ENCODE measurements around the gene AUTS2.

AUTS2 gene

DNA sequence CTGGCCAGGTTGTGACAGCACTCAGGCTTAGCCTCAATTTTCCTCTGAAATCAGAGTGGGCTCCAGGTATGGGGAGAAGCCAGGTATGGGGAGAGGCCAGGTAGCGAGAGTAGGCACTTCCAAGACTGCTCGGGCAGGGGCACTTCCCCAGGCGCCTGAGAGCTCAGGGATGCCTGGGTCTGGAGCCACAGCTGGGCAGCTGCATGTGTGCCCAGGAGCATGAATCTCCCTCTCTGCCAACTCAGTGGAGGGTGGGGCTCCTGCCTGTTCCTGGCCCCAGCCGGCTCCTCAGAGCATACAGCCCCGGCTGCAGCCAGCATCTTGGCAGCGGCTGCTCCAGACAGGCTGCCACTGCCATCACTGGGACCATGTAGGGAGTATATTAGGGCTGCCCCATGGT lies 313.9 kb downstream of the AUTS2 start:
- no peak for DNase-seq

DNA sequence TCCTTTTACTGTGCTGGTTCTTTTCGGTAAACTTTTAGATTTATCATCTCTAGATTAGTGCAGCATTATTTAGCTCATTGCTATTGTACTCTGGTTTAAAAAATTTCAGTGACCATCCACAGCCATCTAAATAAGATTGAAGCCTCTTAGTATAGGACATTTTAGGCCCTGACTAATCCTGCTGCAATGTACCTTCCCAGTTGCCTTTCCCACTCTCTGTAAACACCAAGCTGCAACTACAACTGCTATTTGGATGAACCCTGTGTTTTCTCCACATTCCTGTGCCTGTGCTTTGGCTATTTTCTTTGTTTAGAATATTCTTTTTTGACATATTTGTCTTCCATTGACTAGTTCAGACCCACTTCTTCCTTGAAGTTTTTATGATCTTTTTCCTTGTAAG lies 314.6 kb downstream of the AUTS2 start:
- no peak for DNase-seq

DNA sequence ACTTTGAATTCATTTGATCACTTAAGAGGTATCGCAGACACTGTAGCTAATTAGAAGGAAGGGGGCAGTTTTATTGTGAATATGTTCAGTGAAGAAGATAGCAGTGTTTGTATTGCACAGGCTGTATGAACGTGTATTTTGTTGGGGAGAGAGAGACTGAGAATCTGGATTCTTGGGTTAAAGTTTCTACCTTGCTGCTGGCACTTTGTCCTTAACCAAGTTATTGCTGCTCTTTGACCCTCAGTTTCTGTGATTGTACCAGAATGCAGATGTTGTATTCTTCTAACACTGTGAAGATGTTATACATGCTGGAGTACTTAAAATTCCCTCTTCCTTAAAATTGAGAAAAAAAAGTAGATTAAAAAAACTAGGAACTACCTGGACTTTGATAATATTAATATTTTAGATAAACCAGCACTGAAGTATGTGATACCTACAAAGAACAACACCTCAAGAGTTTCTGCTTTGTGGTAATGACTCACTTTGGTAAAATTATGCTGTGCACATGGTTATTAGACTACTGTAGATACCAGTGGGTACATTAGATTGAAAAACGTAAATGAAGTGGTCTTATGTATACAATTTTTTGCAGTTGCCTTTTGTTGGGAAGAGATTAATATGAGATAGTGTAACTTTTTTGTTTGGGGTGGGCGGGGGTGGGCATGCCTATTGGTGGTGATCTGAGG lies 321.3 kb downstream of the AUTS2 start:
- no peak for DNase-seq

DNA sequence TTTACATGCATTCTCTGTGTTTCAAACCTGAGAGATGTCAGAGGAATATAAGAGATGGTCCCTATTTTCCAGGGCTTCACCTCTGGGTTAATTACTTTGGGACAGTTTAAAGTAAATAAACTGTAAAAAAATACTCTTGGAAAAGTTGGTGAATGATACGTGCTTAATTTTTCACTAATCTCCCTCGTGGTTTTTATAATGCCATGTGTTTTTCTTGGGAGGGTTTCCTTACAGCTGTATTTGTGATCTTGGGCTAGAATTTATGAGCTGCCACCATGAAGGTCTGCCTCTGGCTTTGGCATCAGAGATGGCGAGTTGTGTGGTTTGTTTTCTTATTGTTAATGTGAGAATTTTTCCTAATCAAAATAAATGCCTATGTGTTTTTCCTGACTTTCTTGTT lies 322.5 kb downstream of the AUTS2 start:
- DNase-seq, result no peak

DNA sequence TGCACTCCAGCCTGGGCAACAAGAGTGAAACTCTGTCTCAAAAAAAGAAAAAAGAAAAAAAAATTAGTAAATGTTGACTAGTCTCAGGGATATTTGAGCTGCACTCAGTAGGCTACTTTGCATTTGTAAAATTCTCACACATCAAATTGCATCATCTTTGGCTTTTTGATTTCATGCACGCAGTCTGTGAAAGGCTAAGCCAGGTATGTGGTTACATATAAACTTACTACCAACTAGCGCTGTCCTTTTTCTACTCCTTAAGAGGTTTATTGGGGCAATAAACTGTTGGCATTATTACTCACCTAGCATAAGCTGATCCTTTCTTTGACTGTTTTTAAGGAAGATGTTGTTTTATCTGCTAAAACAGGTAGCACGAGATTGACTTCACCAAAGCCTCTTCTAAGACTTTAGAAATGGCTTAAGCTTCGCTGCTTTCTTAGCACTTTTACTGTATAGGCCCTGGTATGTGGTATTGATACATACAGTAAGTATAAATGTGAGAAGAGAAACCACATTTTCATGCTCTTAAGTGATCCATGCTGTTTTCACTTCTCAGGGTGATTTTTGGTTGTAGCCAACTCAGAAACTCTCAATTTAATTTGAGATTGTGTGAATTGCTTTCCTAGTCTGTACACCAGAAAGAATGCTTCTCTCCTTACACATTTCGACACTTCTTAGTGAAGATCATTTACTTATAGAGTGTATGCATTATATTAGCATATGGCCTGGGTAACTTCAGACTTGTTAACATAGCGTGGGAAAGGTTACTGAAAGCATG lies 323.9 kb downstream of the AUTS2 start:
- no peak for DNase-seq

DNA sequence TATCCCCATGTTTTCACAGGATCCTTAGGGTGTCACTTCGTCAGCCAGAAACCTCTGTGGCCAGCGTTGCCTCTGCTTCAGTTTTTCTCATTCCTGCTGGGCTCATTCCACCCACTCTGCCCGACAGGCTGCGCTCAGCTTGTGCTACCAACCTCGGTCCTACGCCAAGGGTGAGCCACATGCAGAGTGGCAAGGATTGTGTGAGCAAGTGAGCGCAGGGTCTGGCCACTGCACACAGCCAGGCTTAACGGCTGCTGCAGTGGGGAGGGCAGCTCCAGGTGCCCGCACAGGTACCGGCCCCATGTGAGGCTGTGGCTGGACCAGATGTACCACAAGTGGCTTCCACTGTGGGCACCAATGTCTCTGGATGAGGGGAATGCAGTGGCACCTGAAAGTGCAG lies 329.2 kb downstream of the AUTS2 start:
- DNase-seq, result no peak

DNA sequence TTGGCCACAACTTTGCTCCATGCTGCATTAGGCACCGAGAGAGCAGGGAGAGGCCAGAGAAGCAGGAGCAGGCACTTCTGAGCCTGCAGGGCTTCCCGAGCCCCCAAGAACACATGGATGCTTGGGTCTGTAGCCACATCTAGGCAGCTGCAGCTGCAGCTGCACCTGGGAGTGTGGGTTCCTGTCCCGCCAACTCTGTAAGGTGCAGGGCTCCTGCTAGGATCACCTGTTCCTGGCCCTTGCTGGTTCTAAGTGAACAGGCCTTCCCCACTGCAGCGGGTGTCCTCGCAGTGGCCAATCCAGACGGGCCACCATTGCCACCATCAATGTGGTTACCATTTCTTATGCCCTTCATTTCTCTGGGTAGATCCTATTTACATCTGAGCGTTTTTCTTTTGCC lies 330.3 kb downstream of the AUTS2 start:
- DNase-seq, result no peak

DNA sequence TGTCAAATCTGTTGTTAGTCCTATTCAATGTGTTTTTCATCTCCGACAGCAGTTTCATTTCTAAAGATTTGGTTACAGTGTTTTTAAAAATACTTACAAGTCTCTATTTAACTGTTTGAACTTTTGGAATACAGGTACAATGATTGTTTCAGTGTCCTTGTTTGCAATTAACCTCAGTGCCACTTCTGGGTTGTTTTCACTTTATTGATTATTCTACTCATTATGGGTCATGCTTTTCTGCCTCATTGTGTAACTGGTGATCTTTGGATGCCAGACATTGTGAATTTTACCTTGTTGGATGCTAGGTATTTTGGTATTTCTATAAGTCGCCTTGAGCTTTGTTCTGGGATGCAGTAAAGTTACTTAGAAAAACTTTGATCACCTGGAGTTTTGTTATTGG lies 331.3 kb downstream of the AUTS2 start:
- DNase-seq, result no peak

DNA sequence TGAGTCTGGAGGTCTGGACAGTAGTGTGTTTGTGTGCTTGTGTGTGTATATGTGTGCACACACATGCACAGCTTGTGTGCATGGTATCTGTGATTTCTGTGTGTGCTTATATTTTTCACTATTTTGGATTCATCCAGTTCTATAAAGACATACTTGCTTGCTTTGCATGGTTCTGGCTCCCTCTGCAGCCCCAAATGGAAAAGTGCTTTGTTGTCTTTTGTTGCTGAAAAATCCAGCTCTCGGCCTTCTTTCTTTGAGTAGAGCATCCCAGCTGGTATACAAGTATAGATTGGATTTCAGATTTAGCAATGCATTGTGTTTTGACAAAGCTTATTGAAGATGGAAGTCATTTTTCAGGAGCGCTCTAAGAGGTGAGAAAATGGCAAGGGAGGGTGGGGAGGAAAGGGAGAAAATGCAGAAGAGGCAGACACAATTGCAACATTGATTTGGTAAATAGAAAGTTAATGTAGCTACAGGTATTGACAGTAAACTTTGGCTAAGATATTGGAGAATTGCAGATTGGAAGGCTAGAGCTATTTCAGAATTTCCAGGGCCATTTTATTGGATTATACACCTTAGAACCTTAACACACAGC lies 333.9 kb downstream of the AUTS2 start:
- no peak for DNase-seq

DNA sequence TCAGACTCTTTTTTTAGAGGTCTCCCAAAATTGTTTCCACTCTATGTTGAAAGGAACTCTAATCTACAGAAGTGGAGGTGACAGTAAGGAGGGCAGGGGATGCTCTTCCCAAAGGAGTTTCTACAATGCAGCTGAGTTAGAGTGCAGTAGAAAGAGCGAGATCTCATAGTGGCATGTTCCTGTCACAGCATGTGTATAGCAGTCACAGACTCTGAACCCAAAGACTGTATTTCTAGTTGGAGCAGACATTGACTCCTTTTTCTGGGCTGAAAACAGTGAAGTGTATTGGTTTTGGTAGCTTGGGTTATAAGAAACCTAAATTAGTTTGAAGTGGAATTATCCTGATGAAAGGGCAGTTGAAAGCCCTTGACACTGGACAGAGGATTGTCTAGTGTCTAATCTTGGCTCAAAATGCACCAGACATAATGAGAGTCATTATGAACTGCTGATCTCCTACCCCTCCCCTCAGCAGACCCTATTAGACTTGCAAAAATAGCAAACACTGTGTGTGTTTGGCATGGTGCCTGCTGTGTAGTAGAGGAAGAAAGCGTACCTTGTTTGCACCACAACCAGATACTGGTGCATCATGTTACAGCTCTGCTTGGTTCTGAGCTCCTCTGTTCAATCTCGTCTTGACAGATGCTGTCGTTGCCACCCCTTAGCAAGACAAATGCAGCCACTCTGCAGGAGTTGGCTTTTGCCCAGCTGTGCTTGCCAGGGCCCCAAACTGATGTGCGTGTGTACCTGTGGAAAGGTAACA lies 336.0 kb downstream of the AUTS2 start:
- DNase-seq, result no peak

DNA sequence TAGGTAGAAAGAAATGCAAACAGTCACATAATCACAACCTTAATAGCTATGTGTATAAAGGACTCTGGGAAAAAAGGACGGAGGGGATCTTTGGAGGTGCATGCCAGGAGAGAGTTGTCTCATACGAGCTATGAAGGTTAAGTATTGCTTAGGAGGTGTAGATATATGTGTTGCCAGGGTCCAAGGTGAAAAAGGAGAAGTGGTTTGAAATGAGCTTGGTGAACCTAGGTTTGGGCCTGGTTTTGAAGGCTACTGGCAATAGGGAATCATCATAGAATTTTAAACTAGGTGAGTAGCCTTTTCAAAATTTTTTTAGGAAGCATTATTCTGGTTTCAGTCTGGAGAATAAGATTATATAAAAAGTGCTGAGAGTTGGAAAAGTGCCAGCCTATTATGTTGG lies 336.8 kb downstream of the AUTS2 start:
- no peak for DNase-seq

DNA sequence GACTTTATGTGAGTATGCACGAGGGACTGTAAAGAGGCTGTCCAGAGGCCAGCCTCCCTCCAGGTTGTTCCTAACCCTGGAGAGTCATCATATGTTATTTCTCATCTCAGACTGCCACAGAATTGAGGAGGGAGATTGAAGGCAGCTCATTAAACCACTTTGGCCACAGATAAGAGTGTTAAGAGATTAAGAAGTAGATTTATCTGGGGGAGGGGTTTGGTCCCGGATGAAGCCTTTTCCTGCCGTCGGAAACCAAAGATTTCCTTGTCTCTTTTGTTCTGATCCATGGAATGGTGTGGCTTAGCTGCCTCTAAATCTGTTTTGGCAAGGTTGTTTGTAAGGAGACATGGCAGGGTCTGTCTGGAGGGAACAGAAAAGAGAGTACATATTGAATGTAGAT lies 338.8 kb downstream of the AUTS2 start:
- DNase-seq, result no peak

DNA sequence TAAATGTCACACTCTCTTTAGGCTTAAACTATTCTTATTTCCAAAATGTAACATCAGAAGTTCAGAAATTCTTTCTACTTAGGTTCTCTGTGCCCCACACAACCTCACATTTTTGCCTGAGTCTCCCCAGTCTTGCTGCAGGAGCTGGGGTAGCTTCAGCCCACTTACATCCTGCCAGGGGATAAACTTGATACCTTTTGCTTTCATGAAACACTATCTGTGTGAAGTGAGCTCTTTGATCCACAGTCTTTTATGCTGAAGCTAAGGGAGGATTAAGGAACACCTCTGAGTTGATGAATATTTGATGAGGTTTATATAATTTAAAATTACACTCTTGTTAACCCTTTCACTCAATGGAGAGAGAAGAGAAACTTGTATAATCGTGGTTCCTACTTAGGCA lies 341.0 kb downstream of the AUTS2 start:
- no peak for DNase-seq

DNA sequence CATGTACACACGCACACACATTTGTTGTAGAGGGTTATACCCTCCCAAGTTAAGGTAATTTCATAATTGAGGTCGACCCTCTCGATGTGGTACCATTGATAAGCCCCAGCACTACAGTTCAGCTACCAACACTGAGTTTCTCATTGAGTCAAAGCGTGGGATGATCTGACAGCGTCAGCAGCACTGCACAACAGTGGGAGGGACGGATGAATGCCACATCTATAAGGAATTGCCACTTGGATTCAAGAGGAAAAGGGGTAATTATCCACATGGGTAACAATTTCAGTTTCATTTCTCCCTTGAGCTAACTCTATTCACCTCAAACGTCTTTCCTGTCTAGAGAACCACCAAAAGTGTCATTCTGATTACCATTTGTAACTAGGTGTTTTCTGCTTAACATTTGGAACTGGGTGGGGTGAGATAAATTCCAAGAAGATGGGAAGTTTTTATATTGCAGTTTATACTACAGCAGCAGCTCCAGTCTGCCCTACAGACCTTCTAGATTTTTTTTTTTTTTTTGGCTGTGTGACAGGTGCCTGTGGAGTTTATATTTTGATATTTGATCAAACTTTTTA lies 342.9 kb downstream of the AUTS2 start:
- DNase-seq, result no peak

DNA sequence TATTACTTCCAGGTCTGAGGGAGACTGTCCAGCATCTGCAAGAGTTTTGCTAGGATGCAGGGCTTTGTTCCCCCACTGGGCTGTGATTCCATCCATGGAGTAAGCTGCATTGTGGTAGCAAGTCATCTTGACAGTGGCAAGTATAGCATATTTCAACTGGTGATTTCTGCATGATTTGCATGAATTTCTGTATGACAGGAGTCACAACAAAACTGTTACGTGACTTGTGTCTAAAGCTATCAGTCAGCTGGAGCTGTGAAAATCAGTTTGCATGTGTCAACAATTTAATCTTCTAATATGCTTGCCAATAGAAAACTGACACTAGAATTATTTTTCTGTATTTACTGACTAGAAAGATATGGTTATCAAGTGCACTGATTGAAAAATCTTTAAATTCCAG lies 344.3 kb downstream of the AUTS2 start:
- DNase-seq, result no peak

DNA sequence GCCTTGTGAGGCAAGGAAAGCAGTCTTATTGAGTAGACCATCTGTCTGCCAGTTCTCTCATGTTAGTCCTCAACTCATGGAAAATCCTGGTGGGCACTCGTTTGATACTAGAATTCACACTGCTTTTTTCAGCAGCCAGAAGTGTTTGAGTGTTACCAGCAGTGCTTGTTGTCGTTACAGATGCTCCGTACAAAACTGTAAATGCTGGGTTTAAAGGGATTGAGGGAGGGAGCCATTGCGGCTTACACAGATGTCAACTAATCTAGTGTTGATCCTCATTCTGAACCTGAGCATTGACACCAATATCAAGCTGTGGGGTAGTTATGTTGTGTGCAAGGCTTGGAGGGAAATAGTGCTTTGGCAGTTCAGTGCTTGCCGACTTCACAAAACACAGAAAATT lies 348.6 kb downstream of the AUTS2 start:
- DNase-seq, result no peak

DNA sequence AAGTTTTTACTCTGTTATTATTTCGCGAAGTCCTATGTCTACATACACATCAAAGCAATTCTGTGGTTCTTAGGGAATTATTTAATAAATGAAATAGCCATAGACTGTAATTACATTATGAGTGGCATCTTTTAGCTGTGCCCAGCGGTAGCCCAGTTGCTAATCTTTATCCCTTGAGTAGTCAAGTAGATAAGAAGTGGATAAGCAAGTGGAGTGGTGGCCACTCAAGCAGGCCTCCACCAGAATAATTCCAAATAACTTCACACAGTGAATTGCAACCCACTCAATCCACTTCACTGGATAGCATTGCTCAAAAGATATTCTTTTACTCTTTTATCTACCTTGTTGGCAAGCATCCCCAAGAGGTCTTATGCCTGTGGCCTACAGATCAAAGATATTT lies 349.7 kb downstream of the AUTS2 start:
- DNase-seq, result no peak

DNA sequence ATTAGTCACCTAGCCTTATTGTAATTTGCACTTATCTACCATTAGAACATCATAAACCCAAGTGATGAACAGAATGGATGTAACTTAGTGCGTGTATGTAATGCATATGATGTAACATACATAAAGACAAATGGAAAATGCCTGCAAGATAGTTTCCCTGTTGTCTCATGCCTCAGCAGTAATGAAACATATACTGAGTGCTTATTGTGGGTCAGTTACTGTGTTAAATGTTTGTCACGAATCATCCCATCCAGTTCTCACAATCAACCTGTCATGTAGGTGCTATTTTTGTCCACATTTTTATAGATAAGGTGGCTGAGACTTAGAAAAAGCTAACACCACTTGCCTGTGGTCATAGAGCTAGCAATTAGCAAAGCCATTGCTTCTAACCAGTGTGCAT lies 350.8 kb downstream of the AUTS2 start:
- DNase-seq, result no peak

DNA sequence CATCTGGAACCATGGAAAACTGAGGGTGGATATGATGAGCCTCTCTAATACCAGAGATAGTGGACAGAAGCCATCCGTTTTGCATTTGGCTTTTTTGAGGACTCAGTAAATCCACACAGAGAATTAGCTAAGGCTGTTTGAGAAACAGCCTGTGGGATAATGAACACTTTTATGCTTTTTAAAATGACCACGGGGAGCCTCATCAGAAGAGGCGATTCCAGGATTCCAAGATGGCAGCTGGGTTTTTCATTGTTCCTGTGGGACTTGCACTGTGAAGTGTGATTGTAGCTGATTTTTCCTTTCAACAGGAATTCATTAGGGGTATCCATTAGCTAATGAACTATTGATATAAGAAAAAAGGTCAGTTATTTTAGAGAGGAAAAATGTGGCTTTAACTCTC lies 353.2 kb downstream of the AUTS2 start:
- DNase-seq, result no peak

DNA sequence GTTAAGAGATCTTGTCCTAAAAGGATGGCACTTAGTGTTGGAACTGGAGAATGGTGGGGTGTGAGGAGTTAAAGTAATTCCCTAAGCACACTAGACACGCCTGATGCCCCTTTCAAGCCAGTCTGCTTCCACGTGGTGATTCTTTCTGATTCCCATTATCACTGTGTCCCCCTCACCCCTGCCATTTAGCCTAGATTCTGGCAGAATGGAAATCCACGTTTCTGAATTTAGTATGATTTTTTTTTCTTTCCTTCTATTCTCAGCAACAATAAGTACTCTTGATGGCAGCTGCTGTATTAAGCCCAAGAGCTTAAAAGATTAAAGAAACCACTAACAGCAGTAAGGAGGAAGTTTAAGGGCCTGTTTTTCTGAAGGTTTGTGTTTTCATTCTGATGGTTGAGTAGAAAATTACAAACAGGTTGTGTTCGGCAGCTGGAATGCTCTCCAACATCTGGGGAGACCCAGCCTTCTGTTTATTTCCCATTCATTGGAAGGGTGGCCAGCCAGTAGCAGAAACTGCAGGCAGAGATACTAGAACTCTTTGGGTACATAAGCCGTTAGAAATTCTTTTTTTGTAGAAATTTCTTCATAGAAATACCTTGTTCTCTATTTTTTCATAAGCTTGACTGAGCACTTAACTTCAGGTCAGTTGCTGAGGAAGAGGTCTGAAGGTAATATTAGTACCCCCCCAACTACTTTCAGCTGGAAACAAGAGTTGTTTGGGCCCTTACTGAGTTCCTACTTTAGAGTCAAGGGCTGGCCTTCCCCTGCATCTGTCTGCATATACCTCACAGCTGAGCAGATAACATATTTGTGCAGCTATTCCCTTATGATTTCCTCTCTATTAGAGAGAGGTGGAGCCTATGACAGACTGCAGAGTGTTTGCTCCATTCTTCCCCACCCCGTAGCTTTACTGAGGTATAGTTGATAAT lies 355.1 kb downstream of the AUTS2 start:
- DNase-seq, result no peak

DNA sequence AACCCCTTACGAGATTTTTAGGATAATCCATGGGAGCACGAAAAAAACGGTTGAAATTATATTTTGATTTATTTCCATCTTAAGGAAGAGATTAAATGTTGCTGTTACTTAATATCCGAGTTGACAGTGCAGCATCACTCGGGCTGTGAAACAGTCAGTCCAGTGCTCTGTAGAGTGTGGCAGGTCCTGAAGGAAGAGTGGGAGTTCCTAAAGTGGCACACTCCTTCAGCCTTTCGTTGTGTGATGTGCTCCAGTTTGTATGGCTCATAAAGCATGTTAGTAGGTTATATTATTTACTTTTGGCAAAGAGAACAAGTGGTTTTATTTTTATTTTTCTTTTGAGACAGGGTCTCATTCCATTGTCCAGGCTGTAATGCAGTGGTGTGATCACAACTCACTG lies 358.3 kb downstream of the AUTS2 start:
- DNase-seq, result no peak

DNA sequence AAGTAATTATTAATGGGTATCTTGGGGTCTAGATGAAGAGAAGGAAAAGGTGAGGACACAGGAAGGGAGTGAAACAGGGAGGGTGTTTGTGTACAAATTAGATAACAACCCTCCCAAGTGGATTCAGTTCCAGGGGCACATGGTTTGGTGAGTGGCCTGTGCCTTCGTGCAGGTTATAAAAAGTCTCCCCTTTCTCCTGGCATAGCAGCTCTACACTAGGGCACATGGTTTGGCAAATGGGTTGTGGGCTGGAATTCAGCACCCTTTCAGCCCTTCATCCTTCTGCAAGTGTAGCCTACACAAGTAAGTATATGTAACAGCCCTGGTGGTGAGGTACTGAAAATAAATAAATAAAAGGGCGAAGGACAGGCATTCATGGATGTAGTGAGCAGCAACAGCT lies 359.4 kb downstream of the AUTS2 start:
- DNase-seq, result no peak

Measured in activated CD8-positive, alpha-beta memory T cell treated with anti-CD3 and anti-CD28 coated beads, Interleukin-2, amount 50 U/mL, for 48 hours (primary cell).